M059J (cell line): Measurements from ENCODE around the gene USP36. TPM values are rescaled to one million over a fixed set of nuclear protein-coding genes. Genes with fewer than 3 reads are reported as not detected.
A peak's percentile ranks its signal among the peaks of the same experiment; 100 is the strongest.

Experiments used
- DNase-seq: peaks from one replicate; pipeline ENCODE4 v3.0.0-alpha.2; 2012; ENCODE audit warnings: low read depth
- total RNA-seq: library from RNA; depleted of rRNA; stranded (reverse); fragments of >200 nt; shearing (Covaris generic); gene quantifications from 2 replicates; pipeline ENCODE4 v1.2.3, GENCODE V29; 2014

Gene USP36
- total RNA-seq, 1 experiment from 2014 or later = 18.4 TPM

DNA sequence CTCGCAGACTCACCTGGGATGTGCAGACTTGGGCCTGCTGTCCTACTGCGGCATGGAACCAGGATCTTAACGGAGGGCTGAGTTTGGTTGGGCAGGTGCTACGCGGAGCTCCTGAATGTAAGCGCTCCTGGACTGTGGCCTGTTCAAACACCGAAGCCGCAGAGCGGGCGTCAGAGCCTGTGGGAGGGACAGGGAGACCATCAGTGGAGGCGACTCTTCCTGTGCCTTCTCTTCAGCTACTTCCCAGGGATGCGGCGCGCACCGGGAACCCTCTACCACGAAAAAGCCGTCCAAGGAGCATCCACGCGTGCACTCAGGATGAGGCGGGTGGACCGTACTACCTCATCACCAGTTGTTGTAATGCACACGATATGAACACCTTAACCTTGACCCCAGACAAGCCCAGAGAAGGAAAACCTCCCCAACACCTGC is 2.0 kb downstream of the USP36 start:
- no peak for DNase-seq

DNA sequence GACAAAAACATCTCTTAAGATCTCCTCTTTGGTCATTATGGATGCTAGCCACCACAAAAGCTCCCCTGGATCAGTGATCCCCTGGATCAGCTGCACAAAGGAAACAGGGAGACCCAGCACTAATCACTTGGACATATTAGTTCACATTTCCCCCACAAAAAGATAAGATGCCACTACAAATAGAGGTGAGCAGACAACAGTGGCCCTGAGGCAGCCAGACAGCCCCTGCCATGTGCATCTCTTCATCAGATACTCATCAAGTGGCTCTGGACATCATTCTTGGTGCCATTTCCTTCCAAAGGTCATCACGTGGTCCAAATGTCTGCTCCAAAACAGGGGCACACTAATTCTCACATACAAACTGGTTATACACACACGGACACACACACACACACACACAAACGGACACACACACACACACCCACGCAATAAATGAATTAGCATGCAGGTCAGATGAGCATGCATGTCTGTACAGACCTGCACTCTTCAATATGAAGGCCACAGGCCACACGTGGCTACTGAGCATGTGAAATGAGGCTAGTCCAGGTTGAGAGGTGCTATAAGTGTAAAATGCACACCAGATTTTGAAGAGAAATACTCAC is 4.1 kb downstream of the USP36 start:
- DNase-seq = no peak

DNA sequence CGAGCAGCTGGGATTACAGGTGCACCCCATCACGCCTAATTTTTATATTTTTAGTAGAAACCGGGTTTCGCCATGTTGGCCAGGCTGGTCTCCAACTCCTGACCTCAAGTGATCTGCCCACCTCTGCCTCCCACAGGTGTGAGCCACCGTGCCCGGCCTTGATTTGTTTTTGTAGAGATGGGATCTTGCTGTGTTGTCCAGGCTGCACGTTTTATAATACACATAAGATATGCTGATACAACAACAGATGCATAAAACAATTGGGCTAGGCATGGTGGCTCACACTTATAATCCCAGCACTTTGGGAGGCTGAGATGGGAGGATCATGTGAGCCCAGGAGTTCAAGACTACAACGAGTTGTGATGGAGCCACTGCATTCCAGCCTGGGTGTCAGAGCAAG is 6.0 kb downstream of the USP36 start:
- DNase-seq = no peak

DNA sequence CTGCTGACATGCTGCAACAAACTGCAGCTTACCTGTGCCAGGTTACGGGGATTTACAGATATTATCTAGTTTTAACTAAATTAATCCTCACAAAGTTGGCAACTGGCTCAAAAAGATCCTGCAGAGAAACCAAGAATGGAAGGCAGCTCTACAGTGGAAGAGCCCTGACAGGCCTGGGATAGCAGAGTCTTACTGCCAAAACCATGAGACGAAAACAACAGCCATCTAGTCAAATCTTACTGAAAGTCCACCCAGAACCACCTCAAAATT is 8.1 kb downstream of the USP36 start:
- no peak for DNase-seq

DNA sequence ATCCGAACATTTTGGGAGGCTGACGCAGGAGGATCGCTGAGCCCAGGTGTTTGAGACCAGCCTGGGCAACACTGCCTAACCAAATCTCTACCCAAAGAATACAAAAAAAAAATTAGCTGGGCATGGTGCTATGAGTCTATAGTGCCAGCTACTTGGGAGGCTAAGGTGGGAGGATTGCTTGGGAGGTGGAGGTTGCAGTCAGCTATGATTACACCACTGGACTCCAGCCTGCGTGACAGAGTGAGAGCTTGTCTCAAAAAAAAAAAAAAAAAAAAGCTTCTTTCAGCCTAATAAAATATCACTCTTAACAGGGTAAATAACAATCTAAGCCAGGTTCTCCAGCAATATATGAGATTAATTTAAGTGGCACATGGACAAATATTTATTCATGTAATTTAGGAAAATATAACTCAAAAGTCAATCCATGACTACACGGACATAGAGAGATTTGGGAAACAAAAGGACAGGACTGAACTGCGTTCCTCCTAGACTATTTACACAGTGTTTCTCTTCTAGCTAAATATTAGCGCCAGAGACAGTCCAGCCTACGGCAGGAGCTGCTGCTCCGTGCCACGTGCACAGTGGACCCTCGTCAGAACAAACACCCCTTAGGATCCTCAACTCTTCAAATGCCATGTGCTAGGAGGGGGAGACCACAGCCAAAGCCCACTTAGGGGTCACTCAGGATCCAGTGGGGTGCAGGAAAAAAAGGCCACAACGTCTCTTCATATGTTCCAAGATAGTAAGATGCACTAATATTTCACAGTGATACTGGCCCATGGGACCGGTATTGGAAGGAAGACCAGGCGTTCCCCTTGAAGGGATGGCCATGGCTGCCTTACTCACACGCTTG is 8.7 kb downstream of the USP36 start:
- no peak for DNase-seq

DNA sequence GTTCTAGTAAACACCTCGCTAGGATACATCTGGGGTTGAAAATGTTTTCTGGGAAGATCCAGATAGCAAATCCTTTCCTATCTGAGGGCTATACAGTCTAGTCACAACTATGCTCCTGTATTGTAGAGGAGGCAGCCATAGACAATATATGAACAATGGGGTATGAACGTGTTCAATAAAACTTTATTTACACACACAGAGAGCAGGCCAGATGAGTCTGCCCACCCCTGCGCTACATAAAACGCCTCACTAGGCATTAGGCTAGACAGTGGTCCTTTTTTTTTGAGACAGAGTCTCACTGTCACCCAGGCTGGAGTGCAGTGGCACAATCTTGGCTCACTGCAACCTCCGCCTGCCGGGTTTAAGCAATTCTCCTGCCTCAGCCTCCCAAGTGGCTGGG is 11.1 kb downstream of the USP36 start:
- DNase-seq = no peak

DNA sequence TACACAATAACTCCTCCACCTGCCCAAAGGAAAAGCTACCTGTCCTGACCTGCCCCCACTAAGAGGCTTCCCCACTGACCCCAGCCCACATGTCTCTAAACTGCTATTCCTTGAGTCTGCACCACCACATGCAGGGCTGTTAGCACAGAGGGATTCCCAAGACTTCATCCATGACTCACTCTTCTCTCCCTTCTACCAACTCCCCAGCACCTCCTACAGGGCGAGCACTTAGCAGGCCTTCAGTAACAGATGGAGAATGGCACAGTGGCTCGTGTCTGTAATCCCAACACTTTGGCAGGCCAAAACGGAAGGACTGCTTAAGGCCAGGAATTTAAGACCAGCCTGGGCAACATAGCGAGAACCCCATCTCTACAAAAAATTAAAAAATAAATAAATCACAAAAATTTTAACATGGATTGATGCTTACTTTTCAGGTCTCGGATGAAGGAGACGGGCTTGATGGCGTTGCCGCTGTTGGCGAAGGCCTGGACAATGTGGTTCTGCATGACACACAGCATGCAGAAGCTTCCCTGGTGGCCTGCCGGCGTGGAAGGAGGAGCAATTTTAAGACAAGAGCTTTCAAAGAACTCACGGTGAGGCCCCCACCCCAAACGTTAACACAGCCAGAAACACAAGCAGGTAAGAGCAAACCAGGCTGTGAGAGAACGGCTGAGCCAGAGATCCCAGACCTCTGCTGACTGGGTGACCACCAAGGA is 12.0 kb downstream of the USP36 start:
- DNase-seq = peak; percentile 47

DNA sequence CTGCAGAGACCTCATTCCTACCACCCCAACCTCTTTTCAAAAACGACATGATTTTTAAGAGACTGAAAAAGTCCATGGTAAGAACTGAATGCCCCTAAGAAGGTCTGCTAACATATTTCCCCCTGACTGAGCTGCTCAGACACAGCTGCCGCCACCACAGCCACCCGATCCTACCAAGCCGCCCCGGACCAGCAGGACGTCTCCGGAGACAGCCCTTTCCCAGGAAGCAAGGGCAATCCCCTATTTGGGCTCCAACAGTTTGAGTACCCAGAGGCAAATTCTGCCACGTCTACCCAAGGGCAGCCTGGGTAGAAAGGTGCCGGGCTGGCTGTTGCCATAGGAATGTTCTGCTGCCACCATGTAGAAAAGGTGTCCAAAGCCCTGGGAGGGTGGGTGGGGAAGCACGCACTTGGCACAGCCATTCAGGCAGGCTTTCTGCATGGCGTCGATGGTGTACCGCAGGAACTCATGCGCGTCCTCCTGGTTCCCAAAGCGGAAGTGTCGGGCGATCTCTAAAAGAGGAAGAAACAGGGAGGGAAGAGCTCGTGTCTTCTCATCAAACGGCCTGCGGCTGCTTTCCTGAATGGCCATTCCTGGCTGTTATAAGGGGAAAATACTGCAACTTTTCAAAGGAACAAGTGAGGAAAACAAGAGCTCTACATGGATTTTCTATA is 13.6 kb downstream of the USP36 start:
- DNase-seq = no peak

DNA sequence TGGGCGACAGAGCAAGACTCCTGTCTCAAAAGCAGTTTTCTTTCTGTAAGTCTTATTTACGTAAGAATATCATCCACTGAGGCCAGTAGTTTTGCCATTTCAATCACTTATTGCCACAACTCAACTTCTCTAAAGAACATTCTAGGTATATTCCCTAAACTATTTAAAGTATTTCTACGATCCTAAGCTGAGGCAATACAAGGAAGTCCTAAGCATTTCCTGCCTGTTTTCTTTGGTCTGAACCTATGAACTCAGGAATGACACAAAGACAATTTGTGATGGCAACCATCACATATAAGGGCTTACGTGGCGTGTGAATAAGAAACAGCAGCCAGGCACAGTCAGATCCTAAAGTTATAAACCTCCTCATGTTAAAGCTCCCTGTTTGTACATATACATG is 14.2 kb downstream of the USP36 start:
- no peak for DNase-seq

GRCh38 chr17:78825696-78826095 is 14.9 kb downstream of the USP36 start:
- no peak for DNase-seq

GRCh38 chr17:78824240-78824639 is 16.4 kb downstream of the USP36 start:
- no peak for DNase-seq

- DNase-seq = no peak
Observed at GRCh38 chr17:78823282-78824046, 17.1 kb downstream of the USP36 start.

GRCh38 chr17:78822552-78822951 is 18.1 kb downstream of the USP36 start:
- peak; percentile 44 for DNase-seq

GRCh38 chr17:78821961-78822360 is 18.7 kb downstream of the USP36 start:
- no peak for DNase-seq

DNA sequence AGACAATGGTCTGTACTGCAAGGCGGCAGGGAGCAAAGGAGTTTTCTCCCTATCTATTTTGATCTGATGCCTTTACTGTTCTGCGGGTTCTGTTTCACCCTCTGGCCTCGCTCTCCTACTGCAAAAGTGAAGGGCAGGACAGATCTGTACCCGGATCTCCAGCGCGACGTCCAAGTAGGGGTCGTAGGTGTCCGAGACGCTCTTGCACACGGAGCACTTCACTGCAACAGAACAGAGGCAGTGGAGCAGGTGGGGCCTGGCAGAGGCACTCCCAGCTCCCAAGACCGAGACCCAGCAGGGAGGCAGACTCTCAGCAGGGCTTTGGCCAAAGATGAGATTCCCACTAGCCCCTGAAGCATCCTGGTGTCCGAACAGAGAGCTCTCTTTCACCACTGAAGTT is 19.8 kb downstream of the USP36 start:
- no peak for DNase-seq

GRCh38 chr17:78819806-78820792 is 20.5 kb downstream of the USP36 start:
- DNase-seq = no peak

DNA sequence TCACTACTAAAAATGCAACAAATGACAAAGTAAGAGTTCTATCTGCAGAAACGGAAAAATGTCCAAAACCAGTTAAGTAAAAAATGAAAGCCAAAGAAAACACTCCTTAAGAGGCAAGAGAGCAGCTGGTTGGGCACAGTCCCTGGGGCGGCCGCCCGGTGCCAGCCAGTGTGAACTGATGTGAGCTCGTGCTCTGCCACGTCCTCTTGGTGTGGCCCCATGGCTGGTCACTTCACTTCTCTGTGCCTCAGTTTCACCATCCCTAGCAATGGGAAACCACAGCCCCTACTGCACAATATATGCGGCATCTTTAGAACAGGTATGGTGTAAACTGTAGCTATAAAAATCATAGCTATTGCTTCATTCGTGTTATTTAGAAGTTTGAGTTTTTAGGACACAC is 21.2 kb downstream of the USP36 start:
- no peak for DNase-seq

GRCh38 chr17:78818932-78819331 is 21.7 kb downstream of the USP36 start:
- DNase-seq = no peak

- no peak for DNase-seq
Observed at GRCh38 chr17:78818152-78818846, 22.3 kb downstream of the USP36 start.

DNA sequence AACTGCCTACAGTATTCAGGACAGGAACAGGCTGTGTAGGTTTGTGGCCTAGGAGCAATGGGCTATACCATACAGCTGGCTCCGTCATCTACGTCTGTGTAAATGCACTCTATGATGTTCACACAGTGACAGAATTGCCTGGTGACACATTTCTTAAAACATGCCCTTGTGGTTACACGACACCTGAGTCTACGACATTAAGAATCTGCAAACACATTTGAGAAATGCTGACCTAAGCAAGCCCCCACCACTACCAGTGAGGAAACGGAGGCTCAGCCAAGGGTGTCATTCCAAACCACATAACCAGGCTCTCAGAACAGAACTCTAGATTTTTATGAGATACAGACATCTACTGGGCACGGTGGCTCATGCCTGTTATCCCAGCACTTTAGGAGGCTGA is 23.5 kb downstream of the USP36 start:
- no peak for DNase-seq
